ENCODE measurements around the gene YDJC.
A peak's percentile ranks its signal among the peaks of the same experiment; 100 is the strongest.
"Not testable (repeated sequence)": the region's sequence is repeated elsewhere in the genome, so short reads cannot be mapped to it uniquely, and the experiment has no call there.

YDJC gene, protein sequence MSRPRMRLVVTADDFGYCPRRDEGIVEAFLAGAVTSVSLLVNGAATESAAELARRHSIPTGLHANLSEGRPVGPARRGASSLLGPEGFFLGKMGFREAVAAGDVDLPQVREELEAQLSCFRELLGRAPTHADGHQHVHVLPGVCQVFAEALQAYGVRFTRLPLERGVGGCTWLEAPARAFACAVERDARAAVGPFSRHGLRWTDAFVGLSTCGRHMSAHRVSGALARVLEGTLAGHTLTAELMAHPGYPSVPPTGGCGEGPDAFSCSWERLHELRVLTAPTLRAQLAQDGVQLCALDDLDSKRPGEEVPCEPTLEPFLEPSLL

DNA sequence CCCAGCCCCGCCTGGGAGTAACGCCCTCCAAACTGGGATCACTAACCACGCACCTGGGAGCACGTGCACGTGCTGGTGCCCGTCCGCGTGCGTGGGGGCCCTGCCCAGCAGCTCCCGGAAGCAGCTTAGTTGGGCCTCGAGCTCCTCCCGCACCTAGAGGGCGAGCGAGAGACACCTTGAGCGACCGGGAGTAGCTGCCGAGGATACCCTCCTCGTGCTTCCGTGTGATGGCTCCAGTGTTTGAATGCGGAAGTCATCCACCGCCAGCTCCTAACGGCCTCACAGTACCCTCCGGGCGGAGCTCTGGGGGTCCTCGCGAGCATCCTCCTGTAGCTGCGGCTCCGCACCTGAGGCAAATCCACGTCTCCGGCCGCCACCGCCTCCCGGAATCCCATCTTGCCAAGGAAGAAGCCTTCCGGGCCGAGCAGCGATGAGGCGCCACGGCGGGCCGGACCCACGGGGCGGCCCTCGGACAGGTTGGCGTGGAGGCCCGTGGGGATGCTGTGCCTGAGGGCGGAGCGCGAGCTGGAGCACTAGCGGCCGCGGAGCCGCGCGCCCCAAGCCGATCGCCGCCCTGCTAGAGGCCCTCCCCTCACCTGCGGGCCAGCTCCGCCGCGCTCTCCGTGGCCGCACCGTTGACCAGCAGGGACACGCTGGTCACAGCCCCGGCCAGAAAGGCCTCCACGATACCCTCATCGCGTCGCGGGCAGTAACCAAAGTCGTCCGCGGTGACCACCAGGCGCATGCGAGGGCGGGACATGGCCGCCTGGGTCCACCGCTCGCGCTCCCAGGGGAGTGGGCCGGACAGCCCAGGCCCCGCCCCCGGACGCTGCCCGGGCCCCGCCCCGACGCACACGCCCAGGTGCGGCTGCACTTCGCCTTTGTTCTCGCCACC is at the start of gene YDJC:
Gene YDJC (minus strand): TSS at position 768 of the 895 bp plus-strand sequence. CDS start 8 bp downstream, at position 760.
- DNase-seq (ENCODE audit: low read depth in 3 of 3, low spot score in 1 of 3) = peak; percentile 86 to 96 (median 89)

DNA sequence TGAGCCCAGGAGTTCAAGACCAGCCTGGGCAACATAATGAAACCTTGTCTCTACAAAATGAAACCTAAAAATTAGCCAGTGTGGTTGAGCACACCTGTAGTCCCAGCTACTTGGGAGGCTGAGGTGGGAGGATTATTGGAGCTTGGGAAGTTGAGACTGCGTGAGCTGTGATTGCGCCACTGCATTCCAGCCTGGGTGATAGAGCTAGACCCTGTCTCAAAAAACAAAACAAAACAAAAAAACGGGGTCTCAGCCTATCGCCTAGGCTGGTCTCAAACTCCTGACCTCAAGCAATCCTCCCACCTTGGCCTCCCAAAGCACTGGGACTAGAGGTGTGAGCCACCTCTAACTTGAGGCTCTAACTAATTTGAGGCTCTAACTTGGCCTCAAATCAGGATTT is 49.6 kb upstream of the YDJC start:
- no peak for DNase-seq (ENCODE audit: low read depth in 3 of 3, low spot score in 1 of 3)

DNA sequence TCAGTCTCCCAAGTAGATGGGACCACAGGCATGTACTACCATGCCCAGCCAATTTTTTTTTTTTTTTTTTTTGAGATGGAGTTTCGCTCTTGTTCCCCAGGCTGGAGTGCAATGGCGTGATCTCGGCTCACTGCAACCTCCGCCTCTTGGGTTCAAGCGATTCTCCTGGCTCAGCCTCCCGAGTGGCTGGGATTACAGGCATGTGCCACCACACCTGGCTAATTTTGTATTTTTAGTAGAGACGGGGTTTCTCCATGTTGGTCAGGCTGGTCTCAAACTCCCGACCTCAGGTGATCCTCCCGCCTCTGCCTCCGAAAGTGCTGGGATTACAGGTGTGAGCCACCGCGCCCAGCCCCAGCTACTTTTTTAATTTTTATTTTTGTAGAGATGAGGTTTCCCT is 49.0 kb upstream of the YDJC start:
- DNase-seq (ENCODE audit: low read depth in 3 of 3, low spot score in 1 of 3) = not testable (repeated sequence)

DNA sequence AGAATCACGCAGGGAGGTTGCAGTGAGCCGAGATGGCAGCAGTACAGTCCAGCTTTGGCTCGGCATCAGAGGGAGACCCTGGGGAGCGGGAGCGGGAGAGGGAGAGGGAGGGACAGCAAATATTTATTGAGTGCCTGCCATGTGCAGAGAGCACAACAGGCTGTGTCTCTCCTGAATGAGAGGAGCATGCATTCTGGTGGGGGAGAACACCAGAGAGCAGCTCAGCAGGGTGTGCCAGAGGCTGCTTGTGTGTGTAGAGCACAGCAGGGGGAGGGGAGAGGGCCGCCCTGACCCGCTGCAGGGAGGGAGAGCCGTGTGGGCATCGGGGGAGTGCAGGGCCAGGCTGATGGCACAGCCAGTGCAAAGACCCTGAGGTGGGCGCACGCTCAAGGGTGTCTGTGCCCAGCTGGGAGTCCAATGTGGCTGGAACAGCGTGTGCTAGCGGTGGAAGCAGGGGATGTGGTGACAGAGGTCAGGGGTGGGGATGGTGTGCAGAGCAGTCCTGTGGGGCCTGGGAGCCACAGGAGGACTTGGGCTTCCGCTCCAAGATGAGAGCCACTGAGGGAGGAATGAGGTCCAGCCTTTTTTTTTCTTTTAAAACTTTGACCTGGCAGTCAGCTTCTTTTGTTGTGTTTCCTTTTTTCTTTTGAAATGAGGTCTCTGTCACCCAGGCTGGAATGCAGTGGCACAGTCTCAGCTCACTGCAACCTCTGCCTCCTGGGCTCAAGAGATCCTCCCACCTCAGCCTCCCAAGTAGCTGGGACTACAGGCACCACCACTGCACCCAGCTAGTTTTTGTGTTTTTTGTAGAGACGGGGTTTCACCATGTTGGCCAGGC is 48.0 kb upstream of the YDJC start:
- no peak for DNase-seq (ENCODE audit: low read depth in 3 of 3, low spot score in 1 of 3)

DNA sequence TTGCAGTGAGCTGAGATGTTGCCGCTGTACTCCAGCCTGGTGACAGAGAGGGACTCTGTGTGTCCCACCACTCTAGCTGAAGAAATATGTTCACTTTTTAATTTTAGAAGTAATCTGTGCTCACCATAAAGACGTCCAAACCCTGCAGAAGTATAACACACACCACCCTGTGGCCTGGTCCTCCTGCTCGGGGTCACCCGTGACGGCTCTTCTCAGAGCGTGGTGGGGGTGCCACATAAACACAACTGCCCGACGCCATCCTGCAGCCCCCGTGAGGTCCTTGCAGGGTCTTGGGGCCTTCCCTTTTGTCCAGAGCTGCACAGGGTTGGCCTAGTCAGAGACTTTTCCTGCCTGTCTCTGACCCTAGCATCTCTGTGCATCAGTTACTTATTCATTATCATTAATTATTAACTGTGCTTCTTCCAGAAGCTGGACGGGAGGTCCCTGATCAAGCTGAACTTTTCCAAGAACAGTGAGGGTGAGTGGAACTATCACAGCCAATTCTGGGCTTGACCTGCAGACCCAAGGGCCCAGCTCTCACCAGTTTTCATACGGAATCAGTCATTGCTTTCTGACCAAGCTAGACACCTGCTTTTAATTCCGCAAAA is 44.9 kb upstream of the YDJC start:
- DNase-seq (ENCODE audit: low read depth in 3 of 3, low spot score in 1 of 3) = no peak

DNA sequence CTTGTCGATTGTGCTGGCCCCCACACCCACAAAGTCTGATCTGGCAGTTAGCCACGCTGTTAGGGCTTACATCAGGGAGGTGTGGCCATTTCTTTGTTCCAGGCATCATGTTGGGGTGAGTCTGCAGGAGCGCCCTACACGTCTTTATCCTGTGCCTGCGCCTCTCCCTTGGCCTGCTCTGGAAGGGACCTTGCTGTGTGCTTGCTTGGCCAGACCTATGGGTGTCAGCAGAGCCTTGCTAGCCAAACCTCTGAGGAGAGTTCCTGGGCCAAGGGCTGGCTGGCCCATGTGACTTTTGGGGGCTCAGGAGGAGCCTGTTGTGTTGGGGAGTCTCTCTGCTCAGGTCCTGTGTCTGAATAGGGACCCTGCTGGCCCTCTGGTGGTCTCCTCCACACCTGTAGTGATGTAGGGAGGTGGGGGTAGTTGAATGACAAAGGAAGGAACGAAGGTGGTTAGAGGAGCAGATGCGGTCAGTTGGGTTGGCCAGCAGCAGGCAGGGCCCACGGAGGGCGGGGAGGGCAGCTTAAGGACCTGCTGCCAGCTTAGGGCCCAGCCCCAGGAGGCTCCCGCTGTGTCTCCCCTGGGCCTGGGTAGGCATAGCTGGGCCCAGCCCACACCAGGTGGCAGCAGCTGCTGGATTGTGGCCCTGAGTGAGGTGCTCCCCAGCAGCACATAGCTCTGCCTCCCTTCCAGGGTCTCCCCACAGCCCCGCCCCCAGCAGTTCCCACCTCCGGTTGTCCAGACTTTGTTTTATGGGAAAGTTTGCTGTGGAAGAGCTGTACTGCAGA is 43.9 kb upstream of the YDJC start:
- no peak for DNase-seq (ENCODE audit: low read depth in 3 of 3, low spot score in 1 of 3)

DNA sequence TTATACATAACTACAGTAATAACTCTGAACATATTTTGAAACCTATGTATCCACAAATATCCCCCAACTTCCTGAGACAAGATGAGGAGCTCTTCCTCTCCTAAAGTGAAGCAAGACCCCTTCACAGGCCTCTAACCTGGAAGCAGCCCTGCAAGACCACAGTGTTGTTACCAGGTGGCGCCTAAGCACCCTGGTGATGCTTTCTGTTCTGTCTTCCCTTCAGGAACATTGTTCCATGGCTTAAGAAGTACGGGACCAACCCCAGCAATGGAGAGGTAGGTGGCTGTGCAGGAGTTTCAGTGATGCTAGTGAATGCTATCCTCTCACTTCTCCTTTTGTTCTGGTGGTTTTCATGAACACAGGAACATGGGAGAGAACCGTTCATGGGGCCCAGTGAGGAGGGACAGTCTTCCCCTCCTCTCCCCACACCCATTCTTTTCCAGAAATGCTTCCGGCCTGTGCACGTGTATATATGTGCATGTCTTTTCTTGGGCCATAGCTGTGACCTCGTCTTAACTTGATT is 42.3 kb upstream of the YDJC start:
- DNase-seq (ENCODE audit: low read depth in 3 of 3, low spot score in 1 of 3) = no peak

DNA sequence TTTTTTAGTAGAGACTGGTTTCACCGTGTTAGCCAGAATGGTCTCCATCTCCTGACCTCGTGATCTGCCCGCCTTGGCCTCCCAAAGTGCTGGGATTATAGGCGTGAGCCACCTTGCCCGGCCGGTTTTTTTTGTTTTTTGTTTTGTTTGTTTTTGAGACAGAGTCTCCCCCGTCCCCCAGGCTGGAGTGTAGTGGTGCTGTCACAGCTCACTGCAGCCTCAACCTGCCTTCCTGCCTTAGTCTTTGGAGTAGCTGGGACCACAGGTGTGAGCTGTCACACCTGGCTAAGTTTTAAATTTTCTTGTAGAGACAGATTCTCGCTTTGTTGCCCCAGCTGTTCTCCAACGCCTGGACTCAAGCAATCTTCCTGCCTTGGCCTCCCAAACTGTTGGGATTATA is 39.2 kb upstream of the YDJC start:
- no peak for DNase-seq (ENCODE audit: low read depth in 3 of 3, low spot score in 1 of 3)

DNA sequence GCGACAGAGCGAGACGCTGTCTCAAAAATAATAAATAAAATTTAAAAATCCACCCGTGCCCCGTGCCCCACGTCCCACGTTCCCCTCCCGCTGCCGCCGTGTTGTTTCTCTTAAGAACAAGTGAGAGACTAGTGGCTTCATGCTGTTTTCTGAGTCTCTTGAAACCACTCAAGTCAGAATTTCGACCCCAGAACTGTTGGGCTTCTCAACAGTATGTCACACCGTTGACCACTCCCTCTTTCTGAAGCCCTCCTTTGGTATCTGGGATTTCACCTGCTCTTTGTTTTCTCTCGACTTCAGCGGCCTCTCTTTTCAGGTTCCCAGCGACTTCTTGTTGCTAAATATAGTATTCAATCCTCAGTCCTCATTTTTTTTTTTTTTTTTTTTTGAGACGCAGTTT is 37.0 kb upstream of the YDJC start:
- DNase-seq (ENCODE audit: low read depth in 3 of 3, low spot score in 1 of 3) = no peak

DNA sequence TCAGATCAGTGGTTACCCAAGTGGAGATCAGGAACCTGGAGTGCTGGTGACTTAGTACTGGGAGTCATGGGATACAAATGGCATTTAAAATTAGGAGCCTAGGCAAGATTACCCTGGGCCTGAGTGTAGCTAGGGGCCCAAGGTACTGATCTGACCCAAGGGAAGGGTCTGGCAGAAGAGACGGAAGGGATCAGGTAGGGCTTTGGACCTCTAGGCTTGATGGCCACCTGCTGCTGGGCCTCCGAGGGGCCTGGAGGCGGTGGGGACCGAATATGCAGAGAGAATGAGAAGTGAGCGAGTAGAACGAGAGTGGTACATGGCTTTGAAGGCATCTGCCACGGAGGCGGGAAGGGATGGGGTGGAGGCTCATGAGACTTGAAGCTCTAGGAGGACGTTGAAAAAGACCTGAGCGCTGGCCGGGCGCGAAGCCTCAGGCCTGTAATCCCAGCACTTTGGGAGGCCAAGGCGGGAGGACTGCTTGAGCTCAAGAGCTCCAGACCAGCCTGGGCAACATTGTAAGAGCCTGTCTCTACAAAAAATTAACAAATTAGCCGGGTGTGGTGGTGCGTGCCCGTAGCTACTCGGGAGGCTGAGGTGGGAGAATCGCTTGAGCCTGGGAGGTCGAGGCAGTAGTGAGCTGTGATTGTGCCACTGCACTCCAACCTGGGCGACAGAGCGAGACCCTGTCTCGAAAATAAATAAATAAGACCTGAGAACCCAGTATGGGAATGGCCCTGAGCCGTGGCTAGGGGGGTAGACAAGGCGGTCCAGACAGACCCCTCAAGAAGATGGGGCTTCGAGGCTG is 35.4 kb upstream of the YDJC start:
- no peak for DNase-seq (ENCODE audit: low read depth in 3 of 3, low spot score in 1 of 3)

DNA sequence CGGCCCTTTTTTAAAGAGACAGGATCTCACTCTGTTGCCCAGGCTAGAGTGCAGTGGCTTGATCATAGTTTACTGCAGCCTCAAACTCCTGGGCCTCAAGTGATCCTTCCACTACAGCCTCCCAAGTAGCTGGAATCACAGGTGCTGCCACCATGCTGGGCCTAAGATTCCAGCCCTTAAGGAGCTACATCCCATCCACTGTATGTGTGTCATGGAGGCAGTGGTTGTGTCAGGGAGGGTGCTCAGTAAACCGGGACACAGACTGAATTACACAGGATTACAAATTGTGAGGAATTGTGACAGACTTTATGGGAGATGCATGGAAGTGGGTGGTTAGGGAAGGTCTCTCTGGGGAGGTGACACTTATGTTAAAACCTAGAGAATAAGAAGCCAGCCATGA is 33.9 kb upstream of the YDJC start:
- no peak for DNase-seq (ENCODE audit: low read depth in 3 of 3, low spot score in 1 of 3)

DNA sequence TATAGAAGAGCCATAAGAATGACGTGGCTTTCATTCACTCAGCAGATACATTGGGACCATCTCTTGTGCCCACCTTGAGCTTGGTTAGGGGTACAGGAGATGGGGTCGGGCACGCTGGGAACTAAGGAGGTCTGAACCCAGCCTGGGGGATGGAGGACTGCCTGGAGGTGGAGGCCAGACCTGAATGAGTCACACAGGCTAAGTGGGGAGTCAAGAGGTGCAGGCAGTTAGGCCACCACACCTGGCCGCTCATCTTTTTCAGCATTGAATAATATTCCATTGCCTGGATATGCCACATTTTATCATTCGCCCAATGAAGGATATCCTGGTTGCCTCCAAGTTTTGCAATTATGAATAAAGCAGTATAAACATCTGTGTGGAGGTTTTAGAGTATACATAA is 32.2 kb upstream of the YDJC start:
- DNase-seq (ENCODE audit: low read depth in 3 of 3, low spot score in 1 of 3) = no peak

DNA sequence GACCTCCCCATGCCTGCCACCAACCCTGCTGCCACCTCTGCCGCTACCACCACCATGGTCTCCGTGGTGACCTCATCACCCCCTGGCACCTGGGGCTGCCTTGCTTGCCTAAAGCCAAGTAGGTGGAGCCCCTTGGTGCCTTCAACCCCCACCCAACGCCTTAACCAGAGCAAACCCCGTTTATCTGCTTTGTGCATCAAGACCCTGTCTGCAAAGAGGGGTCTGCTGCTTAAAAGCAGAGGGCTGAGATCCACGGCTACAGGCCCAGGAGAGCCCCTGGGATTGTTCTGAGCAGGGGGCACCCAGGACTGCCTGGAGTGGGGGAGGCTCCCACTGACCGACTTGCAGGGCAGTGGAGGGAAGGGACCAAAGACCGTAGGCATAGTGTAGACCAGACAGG is 31.1 kb upstream of the YDJC start:
- no peak for DNase-seq (ENCODE audit: low read depth in 3 of 3, low spot score in 1 of 3)

DNA sequence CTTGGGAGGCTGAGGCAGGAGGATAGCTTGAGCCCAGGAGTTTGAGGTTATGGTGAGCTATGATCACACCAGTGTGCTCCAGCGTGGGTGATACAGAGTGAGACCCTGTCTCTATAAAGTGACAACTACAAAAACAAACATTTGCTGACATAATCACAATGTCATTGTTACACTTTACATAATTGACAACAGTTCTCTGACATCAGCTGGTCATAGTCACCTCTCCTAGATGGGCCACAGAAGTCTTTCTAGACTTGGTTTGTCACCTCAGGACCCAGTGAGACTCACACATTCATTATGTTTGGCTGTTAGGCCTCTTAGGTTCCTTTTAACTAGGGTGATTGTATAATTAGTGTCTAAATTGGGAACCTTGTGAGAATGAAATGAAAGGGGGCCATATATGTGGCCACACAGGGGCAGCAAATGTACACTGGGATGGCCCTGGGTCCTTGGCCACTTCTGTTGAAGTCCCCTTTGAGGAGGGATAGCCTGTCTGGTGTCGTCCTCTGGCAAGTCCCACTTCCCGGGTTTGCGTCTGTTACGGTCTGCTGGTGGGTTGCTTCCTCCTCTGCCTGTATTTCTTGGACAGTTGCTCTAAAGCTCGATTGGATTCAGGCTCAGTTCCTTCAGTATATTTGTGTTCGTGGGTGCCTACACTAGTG is 30.2 kb upstream of the YDJC start:
- no peak for DNase-seq (ENCODE audit: low read depth in 3 of 3, low spot score in 1 of 3)

DNA sequence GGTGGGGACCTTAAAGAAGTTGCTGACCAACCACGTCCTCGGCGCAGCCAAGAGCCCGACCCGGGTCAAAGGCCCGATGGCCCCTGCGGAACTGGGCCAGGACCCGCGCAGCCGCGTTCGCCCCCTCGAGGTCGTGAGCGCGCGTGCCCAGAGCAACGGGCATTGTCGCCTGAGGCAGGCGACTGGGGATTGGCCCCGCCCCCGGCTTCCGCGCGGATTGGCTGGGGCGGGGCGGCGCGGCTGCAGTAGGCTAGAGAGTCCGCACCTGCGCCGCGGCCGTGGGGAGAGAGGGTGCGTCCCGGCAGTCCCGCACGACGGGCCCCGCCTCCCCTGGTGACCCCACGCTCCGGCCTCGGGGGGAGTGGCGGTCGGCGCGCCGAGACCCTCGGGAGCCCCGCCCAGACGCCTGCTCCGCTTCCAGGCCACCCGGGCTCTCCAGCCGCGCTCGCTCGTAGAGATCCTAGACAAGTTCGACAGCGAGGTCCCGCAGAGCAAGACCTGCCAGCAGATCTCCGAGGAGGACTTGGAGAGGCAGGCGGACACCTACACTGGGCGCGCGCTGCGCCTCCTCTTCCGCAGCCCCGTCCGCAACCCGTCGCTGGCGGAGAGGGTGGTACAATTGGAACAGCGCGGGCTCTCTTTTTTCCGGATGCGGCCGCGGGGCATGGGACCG is 27.7 kb upstream of the YDJC start:
- DNase-seq (ENCODE audit: low read depth in 3 of 3, low spot score in 1 of 3) = peak in 2 of 3 donors; percentile 34 to 69

DNA sequence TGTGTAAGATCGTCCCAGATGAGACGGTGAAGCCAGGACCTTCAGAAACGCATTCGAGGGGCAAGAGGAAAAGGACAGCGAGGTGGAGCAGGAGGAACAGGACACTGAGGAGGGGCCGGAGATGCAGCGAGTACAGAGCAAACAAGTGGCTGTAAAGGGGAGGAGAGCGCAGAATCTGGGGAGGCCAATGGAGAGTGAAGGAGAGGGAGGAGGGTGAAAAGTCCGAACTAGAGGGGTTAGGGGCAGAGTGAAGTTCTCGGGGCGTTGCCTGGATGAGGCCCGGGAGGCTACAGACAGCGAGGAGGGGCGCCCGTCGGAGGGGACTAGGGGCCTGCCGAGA is 27.2 kb upstream of the YDJC start:
- DNase-seq (ENCODE audit: low read depth in 3 of 3, low spot score in 1 of 3) = no peak

DNA sequence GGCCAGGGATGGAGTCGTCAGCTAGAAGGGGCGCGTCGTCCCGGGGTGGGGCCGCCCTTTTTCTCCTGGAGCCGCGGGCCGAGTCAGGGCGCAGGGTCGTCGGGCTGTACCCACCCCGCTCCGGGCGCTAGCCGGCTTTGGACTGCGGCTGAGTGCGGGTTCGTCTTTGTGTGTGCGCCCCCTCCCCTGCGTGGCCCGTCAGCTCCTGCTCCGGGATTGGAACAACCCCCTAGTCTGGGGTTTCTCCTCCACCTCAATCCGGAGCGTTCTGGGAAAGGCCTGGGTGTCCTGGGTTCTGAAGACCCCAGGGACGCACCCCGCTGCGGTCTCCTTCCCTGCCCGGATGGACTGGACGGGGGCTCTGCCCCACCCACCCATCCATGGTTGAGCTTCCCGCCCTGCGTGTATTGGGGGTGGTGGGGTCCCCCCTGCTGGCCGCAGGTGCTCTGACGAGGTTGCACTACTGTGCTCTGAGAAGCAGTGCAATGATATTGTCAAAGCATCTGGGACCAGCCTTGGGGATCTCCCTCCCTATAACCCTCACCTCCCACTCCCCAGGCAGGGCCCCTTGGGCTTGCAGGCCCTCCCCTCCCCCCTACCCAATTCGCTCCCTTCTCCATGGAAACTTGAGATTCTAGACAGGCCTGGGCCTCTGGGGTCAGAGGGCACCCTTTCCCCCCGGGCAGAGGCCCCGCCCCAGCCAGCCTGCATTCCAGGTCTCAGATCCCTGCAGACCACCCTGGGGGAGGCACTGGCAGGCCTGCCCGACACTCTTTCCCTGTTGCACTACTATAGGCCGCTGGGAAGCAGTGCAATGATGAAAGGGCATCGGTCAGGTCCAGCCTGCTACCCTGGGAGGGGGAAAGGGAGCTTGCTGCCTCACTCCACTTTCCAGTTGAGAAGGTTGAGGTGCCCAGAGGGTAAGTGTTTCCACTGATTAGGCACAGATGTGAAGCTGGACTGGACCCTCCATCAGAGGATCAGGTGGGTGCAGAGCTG is 23.0 kb upstream of the YDJC start:
- no peak for DNase-seq (ENCODE audit: low read depth in 3 of 3, low spot score in 1 of 3)

All from stimulated activated CD4-positive, alpha-beta T cell treated with anti-CD3 and anti-CD28 coated beads, TNF-alpha, amount 100 ng/mL, for 1 hour (primary cell).